GM19238 (cell line): Measurements from ENCODE around the gene HEYL.
"Not testable (repeated sequence)": the region's sequence is repeated elsewhere in the genome, so short reads cannot be mapped to it uniquely, and the experiment has no call there.

Source experiments
- DNase-seq: peaks from one replicate; pipeline ENCODE4 v3.0.0; 2011; ENCODE audit warnings: low spot score; ENCODE audit not compliant: insufficient read length

The HEYL gene

GRCh38 chr1:39609618-39610331 lies 29.7 kb downstream of the HEYL start:
- peak; percentile 77 for DNase-seq

DNA sequence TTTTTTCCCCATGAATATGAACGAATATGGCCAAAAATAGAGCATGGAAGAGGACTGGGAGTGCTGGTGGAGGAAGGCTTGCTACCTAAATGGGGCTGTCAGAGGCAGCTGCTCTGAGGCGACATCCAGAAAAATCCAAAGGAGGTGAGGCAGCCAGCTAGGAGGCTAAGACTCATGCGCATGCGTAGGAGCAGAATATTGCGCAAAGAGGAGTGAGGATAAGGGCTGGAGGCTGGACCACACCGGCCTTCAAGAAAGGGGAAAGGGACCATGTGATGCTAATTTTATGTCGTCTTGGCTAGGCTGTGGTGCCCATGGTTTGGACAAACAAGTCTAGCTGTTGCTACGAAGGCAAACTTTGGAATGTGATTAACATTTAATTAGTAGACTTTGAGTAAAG lies 30.5 kb downstream of the HEYL start:
- no peak for DNase-seq

DNA sequence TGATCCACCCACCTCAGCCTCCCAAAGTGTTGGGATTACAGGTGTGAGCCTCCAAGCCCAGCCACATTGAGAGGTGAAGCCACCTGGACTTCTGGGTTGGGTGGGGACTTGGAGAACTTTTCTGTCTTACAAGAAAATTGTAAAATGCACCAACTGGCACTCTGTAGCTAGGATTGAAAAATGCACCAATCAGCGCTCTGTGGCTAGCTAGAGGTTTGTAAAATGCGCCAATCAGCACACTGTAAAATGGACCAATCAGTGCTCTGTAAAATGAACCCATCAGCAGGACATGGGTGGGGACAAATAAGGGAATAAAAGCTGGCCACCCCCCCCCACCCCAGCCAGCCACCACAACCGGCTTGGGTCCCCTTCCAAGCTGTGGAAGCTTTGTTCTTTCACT lies 35.8 kb downstream of the HEYL start:
- not testable (repeated sequence) for DNase-seq

GRCh38 chr1:39601667-39602255 lies 37.7 kb downstream of the HEYL start:
- not testable (repeated sequence) for DNase-seq

GRCh38 chr1:39596163-39596562 lies 43.3 kb downstream of the HEYL start:
- DNase-seq, result no peak

- DNase-seq, result no peak
Measured at GRCh38 chr1:39593386-39593785, 46.1 kb downstream of the HEYL start.

GRCh38 chr1:39592069-39592468 lies 47.4 kb downstream of the HEYL start:
- no peak for DNase-seq

DNA sequence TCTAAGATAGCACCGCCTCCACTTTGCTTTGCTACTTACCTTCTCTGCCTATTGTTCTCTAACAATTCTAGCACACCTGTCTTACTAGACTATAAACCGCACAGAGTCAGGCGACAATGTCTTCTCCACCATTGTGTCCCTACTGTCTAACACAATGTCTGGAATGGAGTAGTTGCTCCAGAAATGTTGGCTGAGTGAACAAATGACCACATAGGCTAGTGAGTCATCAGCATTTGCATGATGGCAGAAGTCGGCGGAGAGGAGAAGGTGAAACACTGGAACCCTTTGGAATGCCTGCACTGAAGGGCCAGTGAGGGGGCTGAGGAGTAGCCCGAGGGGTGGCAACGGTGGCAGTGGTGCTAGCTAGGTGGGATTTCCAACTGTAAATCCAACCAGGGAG lies 48.9 kb downstream of the HEYL start:
- no peak for DNase-seq

- DNase-seq, result no peak
Measured at GRCh38 chr1:39585933-39586332, 53.5 kb downstream of the HEYL start.

DNA sequence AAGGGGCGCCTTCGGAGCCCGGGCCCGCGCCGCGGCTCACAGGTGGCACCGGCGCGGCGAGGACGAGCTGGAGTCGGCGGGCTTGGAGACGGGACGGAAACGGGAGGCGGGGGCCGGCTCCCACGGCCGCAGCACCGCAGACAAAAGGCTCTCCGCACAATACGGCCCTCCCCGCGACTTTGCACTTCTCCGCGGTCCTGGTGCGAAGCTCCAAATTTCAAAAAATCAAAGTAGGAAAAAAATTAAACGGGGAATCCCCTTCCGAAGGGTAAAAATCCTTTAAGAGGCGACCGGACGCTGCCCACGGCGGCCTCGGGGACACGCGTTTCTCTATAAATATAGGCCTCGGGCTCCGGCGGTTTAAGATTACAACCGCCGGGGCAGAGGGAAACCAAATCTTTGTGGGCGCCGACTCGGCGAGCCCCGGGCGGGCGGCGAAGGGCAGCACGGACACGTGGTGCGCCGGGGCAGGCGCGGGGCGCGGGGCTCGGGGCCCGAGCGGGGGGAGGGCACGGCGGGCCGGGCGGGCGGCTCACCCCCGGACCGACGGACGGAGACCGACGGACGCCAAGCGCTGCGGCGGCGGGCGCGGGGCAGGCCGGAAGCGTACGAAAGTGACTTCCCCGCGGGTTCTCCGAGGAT lies 63.3 kb downstream of the HEYL start:
- DNase-seq, result no peak

GRCh38 chr1:39575191-39576015 lies 64.0 kb downstream of the HEYL start:
- DNase-seq, result no peak

- no peak for DNase-seq
Measured at GRCh38 chr1:39574646-39575045, 64.8 kb downstream of the HEYL start.
